Upper lobe of left lung (tissue), 6 donors: ENCODE results near the gene CNTFR. TPM values are rescaled to one million over a fixed set of nuclear protein-coding genes. Genes with fewer than 3 reads are reported as not detected.

Experiments used
- ATAC-seq, 2 donors: fragments of 200-7000 bp; cut with Tn5 transposase; one replicate each; pipeline ENCODE4 v1.9.1; 2022; ENCODE audit warnings: mild to moderate bottlenecking in 2 of 2, moderate library complexity in 2 of 2; ENCODE audit not compliant: low FRiP score in 2 of 2
- DNase-seq, 2 donors: peaks; one replicate each; pipeline ENCODE4 v3.0.0-alpha.2; 2019 to 2020
- H3K27ac ChIP-seq, 4 donors: fragments of 200-600 bp; sonication (generic); one replicate each; pipeline ENCODE4 v1.5.1; 2016 to 2019
- H3K27me3 ChIP-seq, 4 donors: fragments of 200-600 bp; sonication (generic); one replicate each; pipeline ENCODE4 v1.5.1; 2017 to 2019
- H3K36me3 ChIP-seq, 4 donors: fragments of 200-600 bp; sonication (generic); one replicate each; pipeline ENCODE4 v1.5.1; 2016 to 2019
- H3K4me1 ChIP-seq, 4 donors: fragments of 200-600 bp; sonication (generic); one replicate each; pipeline ENCODE4 v1.5.1; 2018 to 2019
- H3K4me3 ChIP-seq, 4 donors: fragments of 200-600 bp; sonication (generic); one replicate each; pipeline ENCODE4 v1.5.1; 2017 to 2019; ENCODE audit warnings: mild to moderate bottlenecking in 2 of 4, moderate library complexity in 1 of 4
- H3K9me3 ChIP-seq, 4 donors: fragments of 200-600 bp; sonication (generic); one replicate each; pipeline ENCODE4 v1.5.1; 2018 to 2019
- EP300 ChIP-seq, 4 donors: sonication (generic); formaldehyde crosslinking; IDR thresholded peaks; one replicate each; pipeline ENCODE4 v1.5.1; 2017; ENCODE audit warnings: antibody characterized with exemption in 4 of 4, control low read depth in 2 of 4
- POLR2A ChIP-seq, 4 donors: fragments of 450-650 bp; IDR thresholded peaks; one replicate each; pipeline ENCODE4 v1.5.1; 2016 to 2017; ENCODE audit warnings: antibody characterized with exemption in 4 of 4, mild to moderate bottlenecking in 2 of 4
- POLR2AphosphoS5 ChIP-seq, 2 donors: sonication (generic); formaldehyde crosslinking; IDR thresholded peaks; one replicate each; pipeline ENCODE4 v1.5.1; 2017; ENCODE audit warnings: antibody characterized with exemption in 2 of 2
- WGBS, 2 donors: methylation state at CpG; one replicate each; pipeline ENCODE4 v1.1.5; 2017 to 2018; 5-methylcytosine and 5-hydroxymethylcytosine counted together
- total RNA-seq, 6 donors: library from RNA; depleted of rRNA in 4 of 6; stranded (reverse); fragments of >200 nt in 4 of 6; gene quantifications; one replicate each; pipeline versions ENCODE4 v1.1.0 to v1.2.1, GENCODE V29; 2016 to 2021
- TF ChIP-seq, protein P1 (sequence below), 6 experiments: fragments of 450-650 bp in 4 of 6; fragments of 200-600 bp in 2 of 6; sonication (generic) in 2 of 6; IDR thresholded peaks; one replicate each; pipeline ENCODE4 v1.5.1; 2016 to 2019; ENCODE audit warnings: antibody characterized with exemption in 6 of 6
- donor health status: DM: no; HTN: no; CAD: no; lungs with moderate emphysema.
- donor health status: DM: no; HTN: yes; CAD: no; lungs with severe emphysema.

Gene CNTFR
- total RNA-seq, 6 donors from 2014 or later: 0.30 to 3.3 (median 0.69) TPM; not detected in 1

DNA sequence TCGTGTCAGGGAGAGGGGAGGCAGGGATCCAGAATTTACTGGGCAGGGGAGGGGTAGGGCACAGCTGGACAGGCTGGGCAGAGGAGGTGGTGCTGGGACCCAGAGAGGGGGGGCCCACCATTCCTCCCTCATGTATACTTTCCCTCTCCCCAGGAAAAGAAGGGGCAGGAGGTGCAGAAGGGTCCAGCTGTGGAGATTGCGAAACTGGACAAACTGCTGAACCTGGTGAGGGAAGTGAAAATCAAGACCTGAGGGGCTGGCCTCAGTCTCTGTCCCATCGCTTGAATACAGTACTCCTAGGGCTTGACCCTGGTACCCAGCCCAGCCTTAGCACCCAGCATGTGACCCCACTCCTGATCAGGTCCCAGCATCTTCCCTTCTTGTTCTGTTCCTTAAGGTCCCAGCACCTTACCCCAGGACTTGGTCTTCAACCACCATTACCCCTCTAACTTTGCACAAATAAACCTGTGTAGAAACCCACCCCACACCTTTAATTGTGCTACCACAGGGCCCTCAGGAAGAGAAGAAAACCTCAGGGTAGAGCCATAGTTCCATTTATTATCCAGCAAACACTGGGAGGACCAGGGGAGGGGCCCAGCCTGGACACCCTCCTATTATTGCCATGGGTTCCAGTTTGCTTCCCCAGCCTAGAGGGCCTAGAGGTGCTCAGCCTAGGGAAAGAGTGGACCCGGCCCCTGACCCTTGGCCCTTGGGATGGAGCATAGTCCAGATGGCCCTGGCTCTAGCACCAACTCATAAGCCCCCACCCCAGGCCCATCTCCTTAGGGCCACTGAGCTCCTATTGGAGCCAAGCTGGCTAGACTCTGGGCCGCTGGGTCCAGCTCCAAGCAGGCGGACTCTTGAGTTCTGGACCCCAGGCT is 68.8 kb downstream of the CNTFR start:
- TF ChIP-seq, protein P1, sequence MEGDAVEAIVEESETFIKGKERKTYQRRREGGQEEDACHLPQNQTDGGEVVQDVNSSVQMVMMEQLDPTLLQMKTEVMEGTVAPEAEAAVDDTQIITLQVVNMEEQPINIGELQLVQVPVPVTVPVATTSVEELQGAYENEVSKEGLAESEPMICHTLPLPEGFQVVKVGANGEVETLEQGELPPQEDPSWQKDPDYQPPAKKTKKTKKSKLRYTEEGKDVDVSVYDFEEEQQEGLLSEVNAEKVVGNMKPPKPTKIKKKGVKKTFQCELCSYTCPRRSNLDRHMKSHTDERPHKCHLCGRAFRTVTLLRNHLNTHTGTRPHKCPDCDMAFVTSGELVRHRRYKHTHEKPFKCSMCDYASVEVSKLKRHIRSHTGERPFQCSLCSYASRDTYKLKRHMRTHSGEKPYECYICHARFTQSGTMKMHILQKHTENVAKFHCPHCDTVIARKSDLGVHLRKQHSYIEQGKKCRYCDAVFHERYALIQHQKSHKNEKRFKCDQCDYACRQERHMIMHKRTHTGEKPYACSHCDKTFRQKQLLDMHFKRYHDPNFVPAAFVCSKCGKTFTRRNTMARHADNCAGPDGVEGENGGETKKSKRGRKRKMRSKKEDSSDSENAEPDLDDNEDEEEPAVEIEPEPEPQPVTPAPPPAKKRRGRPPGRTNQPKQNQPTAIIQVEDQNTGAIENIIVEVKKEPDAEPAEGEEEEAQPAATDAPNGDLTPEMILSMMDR (IDR thresholded peaks at IDR 0.05): no peak
- no peak for TF ChIP-seq EP300 (IDR thresholded peaks at IDR 0.05)
- no peak for TF ChIP-seq POLR2A (IDR thresholded peaks at IDR 0.05)
- no peak for TF ChIP-seq POLR2AphosphoS5 (IDR thresholded peaks at IDR 0.05)
- H3K36me3 ChIP-seq: no peaks in the 10 kb centered on the region
- peaks cover 5 to 16% (median 7%) of the 10 kb centered on the region in 4 donors for H3K4me1 ChIP-seq
- H3K27me3 ChIP-seq: no peaks in the 10 kb centered on the region
- ATAC-seq: no peak
- no peaks in the 10 kb centered on the region for H3K9me3 ChIP-seq
- no peak for DNase-seq
- H3K4me3 ChIP-seq: no peak overlapping the region
- H3K27ac ChIP-seq: no peak overlapping the region
- WGBS, 2 donors: 82 to 94% methylated on average over 2 to 6 of the region's 6 CpGs

DNA sequence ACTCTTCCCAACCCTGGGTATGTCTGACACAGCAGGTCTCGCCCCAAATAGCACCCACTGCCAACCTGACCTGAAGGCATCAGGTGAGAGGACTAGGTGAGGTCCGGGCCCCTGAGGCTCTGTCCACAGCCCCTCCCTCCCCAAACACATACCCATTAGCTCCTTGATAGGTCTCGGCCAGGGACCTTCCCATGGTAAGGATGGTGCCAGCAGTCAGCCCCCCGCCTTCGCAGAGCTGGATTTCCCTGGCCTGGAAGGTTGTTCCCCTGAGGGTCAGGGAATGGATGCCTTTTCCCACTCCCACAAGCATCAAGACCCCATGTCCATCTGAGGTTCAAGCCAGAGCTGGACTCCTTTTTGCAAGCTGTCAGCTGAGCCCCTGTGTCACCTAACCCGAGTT is 69.4 kb downstream of the CNTFR start:
- no peak for ATAC-seq
- WGBS, 2 donors: 91 to 100% methylated on average over 1 to 6 of the region's 6 CpGs

DNA sequence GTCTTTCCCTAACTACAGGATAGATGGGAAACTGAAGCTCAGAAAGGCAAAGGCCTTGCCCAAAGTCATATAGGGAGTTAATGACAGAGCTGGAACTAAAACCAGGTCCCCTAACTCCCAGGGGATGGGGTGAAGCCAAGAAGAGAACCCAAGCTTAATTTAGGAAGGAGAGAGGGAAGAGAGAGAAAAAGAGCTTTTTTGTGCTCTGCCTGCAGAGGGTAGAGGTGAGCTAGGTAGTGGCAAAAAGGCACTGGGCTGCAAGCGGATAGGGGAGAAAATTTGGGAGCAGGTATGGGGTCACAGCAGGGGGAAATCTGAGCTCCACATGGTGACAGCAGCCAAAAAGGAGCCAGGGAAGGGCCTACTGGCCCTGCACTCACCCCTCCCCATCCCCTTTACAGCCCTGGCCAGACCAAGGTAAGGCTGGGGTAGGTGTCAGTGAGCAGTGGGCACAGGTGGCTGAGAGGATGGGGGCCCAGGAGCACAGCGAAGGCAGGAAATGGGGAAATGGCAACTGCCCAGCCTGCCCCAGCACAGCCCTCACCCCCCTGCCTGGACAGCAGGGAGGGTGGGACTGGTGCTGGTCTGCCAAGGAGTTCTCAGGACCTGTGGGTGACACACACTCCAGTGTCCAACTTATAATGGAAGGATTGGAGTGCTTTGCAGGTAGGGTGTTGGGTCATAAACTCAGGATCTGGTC is 70.1 kb downstream of the CNTFR start:
- no peaks in the 10 kb centered on the region for H3K27me3 ChIP-seq
- no peaks in the 10 kb centered on the region for H3K9me3 ChIP-seq
- DNase-seq: no peak
- TF ChIP-seq EP300 (IDR thresholded peaks at IDR 0.05) (no peak), POLR2AphosphoS5 (IDR thresholded peaks at IDR 0.05) (no peak), POLR2A (IDR thresholded peaks at IDR 0.05) (no peak)
- TF ChIP-seq, protein P1 (IDR thresholded peaks at IDR 0.05): no peak
- WGBS, 2 donors: 84 to 86% methylated on average over 2 of the region's 2 CpGs
- H3K27ac ChIP-seq: no peak overlapping the region
- H3K4me1 ChIP-seq: peaks cover 5 to 16% (median 7%) of the 10 kb centered on the region in 4 donors
- H3K36me3 ChIP-seq: no peaks in the 10 kb centered on the region
- no peak for ATAC-seq
- H3K4me3 ChIP-seq: no peak overlapping the region

More for the DNA sequence above, 69.4 kb downstream of the CNTFR start:
- Histone ChIP-seq H3K27me3 (no peaks in the 10 kb centered on the region), H3K36me3 (no peaks in the 10 kb centered on the region), H3K4me3 (no peak overlapping the region), H3K27ac (no peak overlapping the region), H3K4me1 (peaks cover 5 to 16% (median 7%) of the 10 kb centered on the region in 4 donors), H3K9me3 (no peaks in the 10 kb centered on the region)
- TF ChIP-seq POLR2A (IDR thresholded peaks at IDR 0.05): no peak
- TF ChIP-seq POLR2AphosphoS5 (IDR thresholded peaks at IDR 0.05): no peak
- no peak for TF ChIP-seq EP300 (IDR thresholded peaks at IDR 0.05)
- TF ChIP-seq, protein P1 (IDR thresholded peaks at IDR 0.05): no peak
- DNase-seq: no peak

DNA sequence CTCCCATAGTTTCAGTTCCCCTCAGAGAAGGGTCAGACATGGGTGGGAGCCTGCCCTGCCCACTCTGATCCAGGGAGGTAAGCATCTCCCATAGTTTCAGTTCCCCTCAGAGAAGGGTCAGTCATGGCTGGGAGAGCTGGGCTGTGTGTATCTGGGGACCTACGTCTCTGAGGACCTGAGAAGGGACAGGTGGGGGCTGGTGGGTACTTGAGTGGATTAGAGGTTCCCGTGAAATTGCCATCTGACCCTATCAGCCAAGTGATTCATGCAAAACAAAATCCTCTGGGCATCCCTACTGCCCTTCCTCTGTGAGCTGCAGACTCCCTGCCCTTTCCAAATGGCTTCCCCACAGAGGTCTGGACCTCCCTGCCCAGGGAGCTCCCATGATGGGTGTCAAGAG is 70.6 kb downstream of the CNTFR start:
- DNase-seq: peak in 1 of 2 donors; percentile 2
- no peak for TF ChIP-seq EP300 (IDR thresholded peaks at IDR 0.05)
- TF ChIP-seq POLR2AphosphoS5 (IDR thresholded peaks at IDR 0.05): no peak
- TF ChIP-seq POLR2A (IDR thresholded peaks at IDR 0.05): no peak
- TF ChIP-seq, protein P1 (IDR thresholded peaks at IDR 0.05): no peak
- Histone ChIP-seq H3K27ac (no peak overlapping the region), H3K36me3 (no peaks in the 10 kb centered on the region), H3K9me3 (no peaks in the 10 kb centered on the region), H3K27me3 (no peaks in the 10 kb centered on the region), H3K4me1 (peaks cover 5 to 18% (median 7%) of the 10 kb centered on the region in 4 donors), H3K4me3 (no peak overlapping the region)
- no peak for ATAC-seq
- WGBS, 2 donors: 78 to 83% methylated on average over 1 to 2 of the region's 2 CpGs
